Measurements from ENCODE around the gene SYK.

Gene SYK

DNA sequence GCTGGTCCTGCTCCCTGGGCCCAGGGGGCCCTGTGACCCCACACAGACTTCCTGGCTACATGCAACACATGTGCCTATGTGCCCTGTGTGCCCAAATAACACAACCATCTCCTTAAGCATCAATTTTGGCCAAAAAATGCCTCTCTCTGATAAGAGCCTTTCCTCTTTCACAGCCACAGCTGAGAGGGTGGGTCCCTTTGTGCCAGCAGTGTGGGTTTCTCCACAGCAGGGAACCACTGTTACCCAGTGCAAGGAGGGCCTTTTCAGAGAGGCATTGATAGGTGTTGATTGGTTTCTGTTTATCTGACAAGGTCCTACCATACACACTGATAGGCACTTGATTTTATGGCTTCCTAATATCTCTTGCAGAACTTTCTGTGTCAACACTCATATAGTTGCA, 42.7 kb downstream of the SYK start:
- TF ChIP-seq TAF1 (IDR thresholded peaks at IDR 0.05; ENCODE audit: borderline replicate concordance, insufficient read depth, low read length): no peak
- no peak for TF ChIP-seq POLR2AphosphoS5 (IDR thresholded peaks at IDR 0.05; ENCODE audit: low read depth, low read length)
- TF ChIP-seq FOXP2 (optimal IDR thresholded peaks at IDR 0.05; ENCODE audit: borderline replicate concordance, extremely low read depth, extremely low read length, insufficient read depth): no peak
- TF ChIP-seq, protein P1, sequence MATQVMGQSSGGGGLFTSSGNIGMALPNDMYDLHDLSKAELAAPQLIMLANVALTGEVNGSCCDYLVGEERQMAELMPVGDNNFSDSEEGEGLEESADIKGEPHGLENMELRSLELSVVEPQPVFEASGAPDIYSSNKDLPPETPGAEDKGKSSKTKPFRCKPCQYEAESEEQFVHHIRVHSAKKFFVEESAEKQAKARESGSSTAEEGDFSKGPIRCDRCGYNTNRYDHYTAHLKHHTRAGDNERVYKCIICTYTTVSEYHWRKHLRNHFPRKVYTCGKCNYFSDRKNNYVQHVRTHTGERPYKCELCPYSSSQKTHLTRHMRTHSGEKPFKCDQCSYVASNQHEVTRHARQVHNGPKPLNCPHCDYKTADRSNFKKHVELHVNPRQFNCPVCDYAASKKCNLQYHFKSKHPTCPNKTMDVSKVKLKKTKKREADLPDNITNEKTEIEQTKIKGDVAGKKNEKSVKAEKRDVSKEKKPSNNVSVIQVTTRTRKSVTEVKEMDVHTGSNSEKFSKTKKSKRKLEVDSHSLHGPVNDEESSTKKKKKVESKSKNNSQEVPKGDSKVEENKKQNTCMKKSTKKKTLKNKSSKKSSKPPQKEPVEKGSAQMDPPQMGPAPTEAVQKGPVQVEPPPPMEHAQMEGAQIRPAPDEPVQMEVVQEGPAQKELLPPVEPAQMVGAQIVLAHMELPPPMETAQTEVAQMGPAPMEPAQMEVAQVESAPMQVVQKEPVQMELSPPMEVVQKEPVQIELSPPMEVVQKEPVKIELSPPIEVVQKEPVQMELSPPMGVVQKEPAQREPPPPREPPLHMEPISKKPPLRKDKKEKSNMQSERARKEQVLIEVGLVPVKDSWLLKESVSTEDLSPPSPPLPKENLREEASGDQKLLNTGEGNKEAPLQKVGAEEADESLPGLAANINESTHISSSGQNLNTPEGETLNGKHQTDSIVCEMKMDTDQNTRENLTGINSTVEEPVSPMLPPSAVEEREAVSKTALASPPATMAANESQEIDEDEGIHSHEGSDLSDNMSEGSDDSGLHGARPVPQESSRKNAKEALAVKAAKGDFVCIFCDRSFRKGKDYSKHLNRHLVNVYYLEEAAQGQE (IDR thresholded peaks at IDR 0.05; ENCODE audit: insufficient read depth in 1 of 2, low read depth in 2 of 2, low read length in 2 of 2): no peak
- no peak for TF ChIP-seq SIN3A (IDR thresholded peaks at IDR 0.05; ENCODE audit: borderline replicate concordance, insufficient read depth, low read length)

- no peak for TF ChIP-seq POLR2AphosphoS5 (IDR thresholded peaks at IDR 0.05; ENCODE audit: low read depth, low read length)
- no peak for TF ChIP-seq FOXP2 (optimal IDR thresholded peaks at IDR 0.05; ENCODE audit: borderline replicate concordance, extremely low read depth, extremely low read length, insufficient read depth)
- TF ChIP-seq, protein P1 (IDR thresholded peaks at IDR 0.05; ENCODE audit: insufficient read depth in 1 of 2, low read depth in 2 of 2, low read length in 2 of 2): no peak
- no peak for TF ChIP-seq SIN3A (IDR thresholded peaks at IDR 0.05; ENCODE audit: borderline replicate concordance, insufficient read depth, low read length)
- TF ChIP-seq TAF1 (IDR thresholded peaks at IDR 0.05; ENCODE audit: borderline replicate concordance, insufficient read depth, low read length): no peak
Measured at GRCh38 chr9:90846770-90847419, 45.3 kb downstream of the SYK start.

GRCh38 chr9:90847971-90848370, 46.4 kb downstream of the SYK start:
- TF ChIP-seq TAF1 (IDR thresholded peaks at IDR 0.05; ENCODE audit: borderline replicate concordance, insufficient read depth, low read length) (no peak), SIN3A (IDR thresholded peaks at IDR 0.05; ENCODE audit: borderline replicate concordance, insufficient read depth, low read length) (no peak), FOXP2 (optimal IDR thresholded peaks at IDR 0.05; ENCODE audit: borderline replicate concordance, extremely low read depth, extremely low read length, insufficient read depth) (no peak), POLR2AphosphoS5 (IDR thresholded peaks at IDR 0.05; ENCODE audit: low read depth, low read length) (no peak)
- TF ChIP-seq, protein P1 (IDR thresholded peaks at IDR 0.05; ENCODE audit: insufficient read depth in 1 of 2, low read depth in 2 of 2, low read length in 2 of 2): no peak

DNA sequence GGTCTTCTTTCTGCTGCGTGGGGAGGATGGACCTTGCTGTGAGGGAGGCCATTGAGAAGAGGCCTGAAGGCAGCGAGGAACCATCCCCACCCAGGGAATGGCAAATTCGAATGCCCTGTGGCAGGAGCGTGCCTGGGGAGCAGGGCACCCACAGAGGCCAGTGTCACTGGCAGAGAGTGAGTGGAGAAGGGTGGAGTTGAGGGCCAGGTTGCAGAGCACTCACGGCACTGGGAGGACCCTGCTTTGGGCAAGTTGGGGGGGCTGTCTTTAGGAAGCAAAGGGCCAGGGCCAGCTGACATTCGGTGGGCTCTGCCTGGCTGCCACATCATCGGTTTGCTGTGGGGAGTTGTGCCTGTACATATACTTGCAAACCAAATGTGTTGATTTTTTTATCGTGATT, 47.2 kb downstream of the SYK start:
- TF ChIP-seq POLR2AphosphoS5 (IDR thresholded peaks at IDR 0.05; ENCODE audit: low read depth, low read length) (no peak), FOXP2 (optimal IDR thresholded peaks at IDR 0.05; ENCODE audit: borderline replicate concordance, extremely low read depth, extremely low read length, insufficient read depth) (no peak), SIN3A (IDR thresholded peaks at IDR 0.05; ENCODE audit: borderline replicate concordance, insufficient read depth, low read length) (no peak), TAF1 (IDR thresholded peaks at IDR 0.05; ENCODE audit: borderline replicate concordance, insufficient read depth, low read length) (no peak)
- TF ChIP-seq, protein P1 (IDR thresholded peaks at IDR 0.05; ENCODE audit: insufficient read depth in 1 of 2, low read depth in 2 of 2, low read length in 2 of 2): no peak

Data from PFSK-1 (cell line).